B cell (primary cell): ENCODE measurements around the gene TLE3. TPM values are rescaled to one million over a fixed set of nuclear protein-coding genes. Genes with fewer than 3 reads are reported as not detected.
A peak's percentile ranks its signal among the peaks of the same experiment; 100 is the strongest.

Experiments used
- ATAC-seq: fragments of 200-7000 bp; cut with Tn5 transposase; one replicate; pipeline ENCODE4 v1.10.0; 2021; ENCODE audit warnings: low read depth, mild to moderate bottlenecking, moderate number of reproducible peaks, moderate library complexity
- CTCF ChIA-PET: fragments of 350-600 bp; sonication (Branson Sonifier 250); formaldehyde crosslinking; loops from one replicate; lab custom pipeline; 2021; ENCODE audit warnings: antibody characterized with exemption, inconsistent platforms; lab: Charles Lee
- POLR2A ChIA-PET: fragments of 350-600 bp; sonication (Branson Sonifier 250); formaldehyde crosslinking; loops from one replicate; lab custom pipeline; 2021; ENCODE audit warnings: antibody characterized with exemption; lab: Charles Lee
- DNase-seq: peaks from one replicate; pipeline ENCODE4 v3.0.0; 2013
- H2AFZ ChIP-seq: 2 replicates; pipeline ENCODE4 v1.6.1; 2012; ENCODE audit warnings: mild to moderate bottlenecking, low read depth, low read length; ENCODE audit not compliant: insufficient read depth, poor library complexity, severe bottlenecking
- H3K27ac ChIP-seq, 2 donors: 1 replicate in 1 of 2; 2 replicates in 1 of 2; pipeline ENCODE4 v1.5.1; 2012 to 2013; ENCODE audit warnings: low read length in 2 of 2, mild to moderate bottlenecking in 2 of 2, moderate library complexity in 1 of 2
- H3K27me3 ChIP-seq, 4 experiments: fragments of 200-600 bp in 1 of 4; sonication (generic) in 1 of 4; replicated peaks in 1 of 4; 1 replicate in 2 of 4; 2 replicates in 2 of 4; pipeline versions ENCODE4 v1.6.1 to v1.7.0; 2013 to 2016; ENCODE audit warnings: low read length in 3 of 4, mild to moderate bottlenecking in 2 of 4, mixed read lengths in 1 of 4, moderate library complexity in 1 of 4; ENCODE audit not compliant: insufficient read depth in 4 of 4, control insufficient read depth in 3 of 4; ENCODE audit errors: control extremely low read depth in 1 of 4
- H3K36me3 ChIP-seq, 2 experiments: replicated peaks in 1 of 2; 1 replicate in 1 of 2; 2 replicates in 1 of 2; pipeline versions ENCODE4 v1.6.1 to v1.7.1; 2013; ENCODE audit warnings: low read length in 1 of 2; ENCODE audit not compliant: insufficient read depth in 2 of 2, control insufficient read depth in 1 of 2; ENCODE audit errors: control extremely low read depth in 1 of 2, extremely low read depth in 1 of 2
- H3K4me1 ChIP-seq, 2 donors: fragments of 200-600 bp in 1 of 2; sonication (generic) in 1 of 2; 1 replicate in 1 of 2; 2 replicates in 1 of 2; pipeline versions ENCODE4 v1.5.1 to v1.6.1; 2013 to 2017; ENCODE audit warnings: low read length in 2 of 2; ENCODE audit not compliant: control insufficient read depth in 2 of 2, insufficient read depth in 2 of 2
- H3K4me2 ChIP-seq: replicated peaks from 2 replicates; pipeline ENCODE3; 2012; ENCODE audit warnings: mild to moderate bottlenecking, low read depth, low read length; ENCODE audit not compliant: poor library complexity, severe bottlenecking
- H3K4me3 ChIP-seq, 5 experiments: fragments of 200-600 bp in 1 of 5; sonication (generic) in 1 of 5; 1 replicate in 3 of 5; 2 replicates in 2 of 5; pipeline versions ENCODE4 v1.5.1 to v1.7.0; 2011 to 2016; ENCODE audit warnings: low read length in 4 of 5, mild to moderate bottlenecking in 4 of 5, low read depth in 2 of 5, control low read depth in 1 of 5, moderate library complexity in 1 of 5; ENCODE audit not compliant: insufficient read depth in 1 of 5; ENCODE audit errors: control extremely low read depth in 1 of 5, extremely low read depth in 1 of 5
- H3K79me2 ChIP-seq: fragments of 200-600 bp; sonication (generic); one replicate; pipeline ENCODE4 v1.6.0; 2016; ENCODE audit warnings: low read length; ENCODE audit not compliant: control insufficient read depth, insufficient read depth
- H3K9ac ChIP-seq: fragments of 200-600 bp; sonication (generic); 2 replicates; pipeline ENCODE4 v1.6.1; 2017; ENCODE audit warnings: mild to moderate bottlenecking, low read length, moderate library complexity
- H3K9me3 ChIP-seq, 3 donors: one replicate each; pipeline versions ENCODE4 v1.6.1 to v1.7.1; 2013; ENCODE audit warnings: low read length in 2 of 3; ENCODE audit not compliant: control insufficient read depth in 2 of 3, insufficient read depth in 1 of 3; ENCODE audit errors: control extremely low read depth in 1 of 3
- H4K20me1 ChIP-seq: 2 replicates; pipeline ENCODE4 v1.6.0; 2012; ENCODE audit warnings: mild to moderate bottlenecking, low read length; ENCODE audit not compliant: insufficient read depth, control insufficient read depth, poor library complexity, severe bottlenecking
- H3K27ac Mint-ChIP-seq: one replicate; pipeline ENCODE4 v1.8.0; 2021; ENCODE audit warnings: mixed read lengths
- H3K27me3 Mint-ChIP-seq: one replicate; pipeline ENCODE4 v1.8.0; 2021; ENCODE audit warnings: mixed read lengths
- H3K4me1 Mint-ChIP-seq: one replicate; pipeline ENCODE4 v1.8.0; 2021; ENCODE audit warnings: mixed read lengths
- H3K4me3 Mint-ChIP-seq: one replicate; pipeline ENCODE4 v1.8.0; 2021; ENCODE audit warnings: mixed read lengths
- H3K9me3 Mint-ChIP-seq: one replicate; pipeline ENCODE4 v1.8.0; 2022; ENCODE audit warnings: mixed read lengths; ENCODE audit not compliant: insufficient read depth
- EZH2 ChIP-seq: IDR thresholded peaks from 2 replicates; pipeline ENCODE4 v1.6.1; 2012; ENCODE audit warnings: borderline replicate concordance, low read depth, mild to moderate bottlenecking, moderate library complexity, low read length; ENCODE audit not compliant: insufficient read depth, poor library complexity, severe bottlenecking
- WGBS: methylation state at CpG from one replicate; pipeline ENCODE4 v1.1.5; 2013; ENCODE audit warnings: missing lambda C conversion rate; ENCODE audit not compliant: insufficient coverage; 5-methylcytosine and 5-hydroxymethylcytosine counted together
- intact Hi-C: fragments of 100-400 bp; cut with micrococcal nuclease; formaldehyde crosslinking; loops from one replicate; pipeline ENCODE4 v1.10.0; 2022
- polyA plus RNA-seq: library from polyadenylated mRNA; depleted of rRNA; stranded (reverse); fragments of >200 nt; gene quantifications from 2 replicates; pipeline ENCODE4 v1.2.3, GENCODE V29; 2012
- total RNA-seq, 2 donors: library from RNA; stranded (reverse); fragments of 120-200 nt in 1 of 2; gene quantifications; 1 replicate in 1 of 2; 2 replicates in 1 of 2; pipeline versions ENCODE4 v1.2.3 to v1.2.4, GENCODE V29; 2013 to 2022
- TF ChIP-seq, protein P1 (sequence below): fragments of 200-600 bp; IDR thresholded peaks from one replicate; pipeline ENCODE4 v1.8.0; 2022; ENCODE audit warnings: antibody characterized with exemption, mild to moderate bottlenecking

TLE3 gene
- total and polyA plus RNA-seq, 2 donors (not counting 1 experiment from before 2014, with no cell fraction given), result 187 to 278 TPM

DNA sequence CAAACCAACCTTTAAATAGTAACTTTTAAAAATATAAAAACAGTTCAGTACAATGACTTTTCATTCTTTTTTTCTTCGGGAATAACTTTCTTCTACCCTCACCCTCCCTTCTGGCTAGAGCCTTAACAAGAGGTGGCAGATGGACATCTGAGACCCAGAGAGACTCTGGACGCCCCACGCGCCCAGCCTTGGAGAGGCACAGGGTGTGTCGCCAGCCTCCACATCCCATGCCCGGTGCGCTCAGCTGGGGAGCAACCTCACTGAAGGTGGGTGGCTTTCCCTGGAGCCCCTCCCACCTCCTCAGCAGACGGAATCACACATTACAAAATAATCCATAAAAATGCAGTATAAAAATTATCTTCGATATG, 49.5 kb downstream of the TLE3 start:
- Mint-ChIP-seq H3K27me3 (no peaks in the 10 kb centered on the region), H3K9me3 (no peaks in the 10 kb centered on the region), H3K4me3 (no peak overlapping the region), H3K27ac (peak overlapping the region; percentile 26), H3K4me1 (peaks cover 11% of the 10 kb centered on the region)
- no peaks in the 10 kb centered on the region for H3K27me3 ChIP-seq
- ATAC-seq (no peak), DNase-seq (no peak)
- intact Hi-C loops, result no loop called here
- H3K79me2 ChIP-seq, result no peaks in the 10 kb centered on the region
- CTCF ChIA-PET, result interaction anchor here (0.7 to 1.4 kb wide), 2 partner anchors 8 to 210 kb away, joined by 3 read pairs; no protein-coding TSS in a partner anchor
- H3K4me2 ChIP-seq, result no peak overlapping the region
- H3K9me3 ChIP-seq, result no peaks in the 10 kb centered on the region
- H3K36me3 ChIP-seq, result peaks cover 0 to 60% of the 10 kb centered on the region in 2 experiments
- H3K4me3 ChIP-seq, result no peak overlapping the region
- no peak for TF ChIP-seq EZH2
- TF ChIP-seq, protein P1, sequence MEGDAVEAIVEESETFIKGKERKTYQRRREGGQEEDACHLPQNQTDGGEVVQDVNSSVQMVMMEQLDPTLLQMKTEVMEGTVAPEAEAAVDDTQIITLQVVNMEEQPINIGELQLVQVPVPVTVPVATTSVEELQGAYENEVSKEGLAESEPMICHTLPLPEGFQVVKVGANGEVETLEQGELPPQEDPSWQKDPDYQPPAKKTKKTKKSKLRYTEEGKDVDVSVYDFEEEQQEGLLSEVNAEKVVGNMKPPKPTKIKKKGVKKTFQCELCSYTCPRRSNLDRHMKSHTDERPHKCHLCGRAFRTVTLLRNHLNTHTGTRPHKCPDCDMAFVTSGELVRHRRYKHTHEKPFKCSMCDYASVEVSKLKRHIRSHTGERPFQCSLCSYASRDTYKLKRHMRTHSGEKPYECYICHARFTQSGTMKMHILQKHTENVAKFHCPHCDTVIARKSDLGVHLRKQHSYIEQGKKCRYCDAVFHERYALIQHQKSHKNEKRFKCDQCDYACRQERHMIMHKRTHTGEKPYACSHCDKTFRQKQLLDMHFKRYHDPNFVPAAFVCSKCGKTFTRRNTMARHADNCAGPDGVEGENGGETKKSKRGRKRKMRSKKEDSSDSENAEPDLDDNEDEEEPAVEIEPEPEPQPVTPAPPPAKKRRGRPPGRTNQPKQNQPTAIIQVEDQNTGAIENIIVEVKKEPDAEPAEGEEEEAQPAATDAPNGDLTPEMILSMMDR, result no peak
- WGBS, result 96% methylated on average over 4 of the region's 9 CpGs
- H4K20me1 ChIP-seq, result peaks cover 4% of the 10 kb centered on the region
- POLR2A ChIA-PET, result no interaction called here
- H3K27ac ChIP-seq, result no peak overlapping the region
- no peak overlapping the region for H2AFZ ChIP-seq
- H3K4me1 ChIP-seq, result peaks cover 0 to 3% of the 10 kb centered on the region in 2 donors
- H3K9ac ChIP-seq, result no peak overlapping the region

DNA sequence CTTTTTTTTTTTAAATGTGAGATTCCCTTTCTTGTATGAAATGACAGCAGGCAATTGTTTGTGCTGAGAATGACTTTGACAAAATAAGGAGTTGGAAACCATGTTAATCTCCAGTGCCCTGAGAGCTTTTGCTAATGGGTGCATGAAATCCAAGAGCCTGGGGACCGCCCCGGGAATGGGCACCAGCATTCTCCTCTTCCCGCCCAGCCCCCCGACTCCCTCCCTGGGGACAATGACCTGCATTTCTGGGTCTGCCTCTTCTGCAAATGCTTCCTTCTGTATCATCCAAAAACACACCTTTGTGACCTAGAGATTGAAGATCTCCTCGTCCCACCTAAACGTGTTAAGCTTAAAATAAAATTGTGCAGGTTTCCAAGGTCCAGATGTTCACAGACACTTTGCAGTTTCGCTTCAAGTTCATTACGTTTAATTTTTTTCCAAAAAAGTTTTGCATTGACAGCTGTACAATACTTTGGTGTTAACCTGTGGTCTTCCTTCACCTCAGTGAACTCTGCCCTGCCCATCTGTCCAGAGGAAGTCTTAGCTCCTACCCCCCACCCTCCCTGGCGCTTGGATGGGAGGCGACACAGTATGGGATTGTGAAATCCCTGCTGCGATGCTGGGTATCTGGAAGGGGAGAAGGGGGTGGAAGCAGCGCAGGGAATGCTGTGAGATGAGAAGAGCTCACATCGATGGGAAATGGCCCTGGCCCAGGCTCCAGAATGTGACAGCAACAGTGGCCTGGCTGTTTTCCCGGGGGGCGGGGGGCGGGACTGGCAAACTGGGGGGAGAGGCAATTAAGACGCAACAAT, 50.1 kb downstream of the TLE3 start:
- no peak overlapping the region for H3K4me2 ChIP-seq
- H4K20me1 ChIP-seq, result no peaks in the 10 kb centered on the region
- H3K27ac ChIP-seq, result no peak overlapping the region
- no peak overlapping the region for H3K4me3 ChIP-seq
- ATAC-seq (no peak), DNase-seq (no peak)
- Mint-ChIP-seq H3K4me1 (peaks cover 14% of the 10 kb centered on the region), H3K9me3 (no peaks in the 10 kb centered on the region), H3K4me3 (no peak overlapping the region), H3K27ac (peak overlapping the region; percentile 64), H3K27me3 (no peaks in the 10 kb centered on the region)
- 97% methylated on average over 8 of the region's 17 CpGs for WGBS
- POLR2A ChIA-PET, result no interaction called here
- no peaks in the 10 kb centered on the region for H3K79me2 ChIP-seq
- intact Hi-C loops, result no loop called here
- no peak overlapping the region for H2AFZ ChIP-seq
- H3K36me3 ChIP-seq, result peaks cover 0 to 57% of the 10 kb centered on the region in 2 experiments
- TF ChIP-seq EZH2, result no peak
- TF ChIP-seq, protein P1, result no peak
- H3K4me1 ChIP-seq, result peaks cover 0 to 3% of the 10 kb centered on the region in 2 donors
- CTCF ChIA-PET, result interaction anchor here (0.7 to 1.4 kb wide), 2 partner anchors 8 to 210 kb away, joined by 3 read pairs; no protein-coding TSS in a partner anchor
- no peaks in the 10 kb centered on the region for H3K27me3 ChIP-seq
- H3K9ac ChIP-seq, result no peak overlapping the region
- no peaks in the 10 kb centered on the region for H3K9me3 ChIP-seq
